ENCODE results near the gene IGSF9B. TPM values are rescaled to one million over a fixed set of nuclear protein-coding genes. Genes with fewer than 3 reads are reported as not detected.

Gene IGSF9B
- total RNA-seq, 2 donors from 2014 or later = 1.6 to 3.3 TPM

DNA sequence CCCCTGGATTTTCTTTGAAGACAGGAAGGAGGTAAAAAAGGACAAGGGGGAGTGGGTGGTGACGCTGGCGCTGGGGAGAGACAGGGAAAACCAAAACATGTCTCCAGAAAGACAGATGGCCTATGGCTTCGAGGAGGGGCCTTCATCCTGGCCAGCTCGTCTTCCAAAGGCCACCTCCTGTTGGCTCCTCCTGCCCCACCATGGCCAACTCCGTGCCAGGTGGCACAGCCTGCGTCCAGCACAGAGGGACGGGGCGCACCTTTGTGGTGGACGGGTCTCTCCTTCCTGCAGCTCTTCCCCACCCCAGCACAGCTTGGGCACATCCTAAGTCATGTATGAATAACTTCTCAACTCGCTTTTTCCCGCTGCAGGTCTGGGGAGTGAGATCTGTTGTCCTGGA is 22.7 kb downstream of the IGSF9B start:
- Histone ChIP-seq H3K9me3 (no peaks in the 10 kb centered on the region), H3K27ac (no peak overlapping the region), H3K27me3 (no peaks in the 10 kb centered on the region), H3K36me3 (replicated peaks in 1 of 2; ENCODE audit: insufficient read depth in 1 of 2, low read depth in 2 of 2) (no peaks in the 10 kb centered on the region), H3K4me1 (no peaks in the 10 kb centered on the region), H3K4me3 (no peak overlapping the region)
- TF ChIP-seq POLR2A (IDR thresholded peaks at IDR 0.05) (no peak), CTCF (IDR thresholded peaks at IDR 0.05) (no peak)
- ATAC-seq = no peak
- WGBS, 2 donors = 76 to 80% methylated on average over 9 to 11 of the region's 11 CpGs
- DNase-seq = no peak
- intact Hi-C loops (cut with DNase I) = loop anchor here (5.0 kb wide), 1 partner anchor 203 kb away; no protein-coding TSS in a partner anchor

GRCh38 chr11:133931449-133932060 is 25.2 kb downstream of the IGSF9B start:
- Histone ChIP-seq H3K9me3 (no peaks in the 10 kb centered on the region), H3K27me3 (no peaks in the 10 kb centered on the region), H3K36me3 (replicated peaks in 1 of 2; ENCODE audit: insufficient read depth in 1 of 2, low read depth in 2 of 2) (no peaks in the 10 kb centered on the region), H3K4me1 (peaks cover 9% of the 10 kb centered on the region), H3K27ac (no peak overlapping the region), H3K4me3 (no peak overlapping the region)
- intact Hi-C loops (cut with DNase I) = loop anchor here (5.0 kb wide), 1 partner anchor 206 kb away; no protein-coding TSS in a partner anchor
- DNase-seq (no peak), ATAC-seq (no peak)
- WGBS, 2 donors = 85% methylated on average over 19 of the region's 19 CpGs; no CpG with 5 or more reads in 1 of the 2 donors
- TF ChIP-seq CTCF (IDR thresholded peaks at IDR 0.05) = no peak
- TF ChIP-seq POLR2A (IDR thresholded peaks at IDR 0.05) = no peak

DNA sequence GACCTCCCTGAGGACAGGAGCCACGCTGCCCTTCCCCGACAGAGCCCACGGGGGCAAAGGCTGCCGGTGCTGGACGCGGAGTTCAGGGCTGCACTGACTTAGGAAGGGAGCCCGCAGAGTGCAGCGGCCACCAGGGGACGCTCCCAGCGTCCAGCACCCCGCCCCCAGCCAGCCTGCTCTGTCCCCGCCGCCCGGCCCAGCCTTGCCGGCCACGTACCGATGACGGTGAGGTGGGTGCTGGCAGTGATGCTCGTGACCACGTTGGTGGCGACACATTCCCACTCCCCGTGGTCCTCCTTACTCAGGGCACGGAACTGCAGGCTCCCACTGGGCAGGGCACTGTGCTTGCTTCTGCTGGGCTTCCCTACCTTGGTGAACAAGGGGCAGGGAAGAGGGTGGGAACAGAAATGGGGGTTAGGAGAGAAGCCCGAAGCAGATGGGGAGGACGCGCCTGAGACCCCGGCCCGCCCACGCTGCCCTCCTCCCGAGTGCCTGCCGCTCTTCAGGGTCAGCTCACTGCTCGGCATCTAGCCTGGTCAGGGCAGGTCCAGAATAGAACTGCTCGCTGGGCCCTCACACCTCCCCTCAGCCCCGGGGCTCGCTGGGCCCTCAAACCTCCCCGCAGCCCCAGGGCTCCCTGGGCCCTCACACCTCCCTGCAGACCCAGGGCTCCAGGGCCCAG is 25.9 kb downstream of the IGSF9B start:
- Histone ChIP-seq H3K27me3 (no peaks in the 10 kb centered on the region), H3K36me3 (replicated peaks in 1 of 2; ENCODE audit: insufficient read depth in 1 of 2, low read depth in 2 of 2) (no peaks in the 10 kb centered on the region), H3K9me3 (no peaks in the 10 kb centered on the region), H3K4me3 (no peak overlapping the region), H3K4me1 (peaks cover 9% of the 10 kb centered on the region), H3K27ac (no peak overlapping the region)
- TF ChIP-seq CTCF (IDR thresholded peaks at IDR 0.05) (peak in 5 of 7 experiments; percentile 17 to 22 (median 19)), POLR2A (IDR thresholded peaks at IDR 0.05) (no peak)
- DNase-seq (peak in 1 of 4 donors; percentile 31), ATAC-seq (no peak)
- intact Hi-C loops (cut with DNase I) = loop anchor here (5.0 kb wide), 1 partner anchor 206 kb away; no protein-coding TSS in a partner anchor
- WGBS, 2 donors = 58 to 91% methylated on average over 23 to 36 of the region's 36 CpGs

DNA sequence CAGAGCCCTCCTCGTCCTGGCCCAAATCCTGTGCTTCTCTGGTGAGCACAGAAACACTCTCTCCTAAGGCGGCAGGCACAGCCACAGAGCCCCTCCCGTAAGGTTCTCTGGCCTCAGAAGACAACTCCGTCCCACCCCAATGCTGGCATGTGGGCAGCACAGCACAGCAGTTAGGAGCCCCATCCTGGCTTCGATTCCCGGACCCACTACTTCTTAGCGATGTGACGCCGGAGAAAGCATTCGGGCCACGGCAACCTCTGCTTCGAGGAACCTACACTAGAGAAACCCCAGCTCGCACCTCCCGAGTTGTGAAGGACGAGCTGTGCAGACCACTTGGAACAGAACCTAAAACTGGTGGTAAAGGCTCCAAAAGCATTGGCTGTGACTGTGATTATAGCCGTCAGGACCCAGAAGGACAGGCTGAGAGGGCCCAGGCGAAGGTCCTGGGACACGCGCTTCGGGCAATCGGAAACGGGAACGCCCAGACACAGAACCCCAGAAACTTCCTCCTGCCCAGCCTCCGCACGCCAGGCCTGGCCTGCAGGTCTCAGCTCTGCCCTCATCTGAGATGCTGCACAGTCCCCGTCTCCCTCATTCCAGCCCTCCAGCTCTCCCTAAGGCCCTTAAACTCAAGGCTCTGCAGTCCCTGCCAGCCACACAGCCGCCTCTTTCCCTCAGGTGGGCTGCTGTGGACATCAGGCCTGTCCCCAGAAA is 26.6 kb downstream of the IGSF9B start:
- Histone ChIP-seq H3K4me3 (no peak overlapping the region), H3K27ac (no peak overlapping the region), H3K9me3 (no peaks in the 10 kb centered on the region), H3K4me1 (peaks cover 9% of the 10 kb centered on the region), H3K36me3 (replicated peaks in 1 of 2; ENCODE audit: insufficient read depth in 1 of 2, low read depth in 2 of 2) (no peaks in the 10 kb centered on the region), H3K27me3 (no peaks in the 10 kb centered on the region)
- ATAC-seq = no peak
- DNase-seq = no peak
- intact Hi-C loops (cut with DNase I) = loop anchor here (5.0 kb wide), 1 partner anchor 207 kb away; no protein-coding TSS in a partner anchor
- TF ChIP-seq POLR2A (IDR thresholded peaks at IDR 0.05) (no peak), CTCF (IDR thresholded peaks at IDR 0.05) (no peak)
- 86 to 87% methylated on average over 25 to 27 of the region's 27 CpGs for WGBS, 2 donors

All from body of pancreas (tissue), 4 donors.